Measurements from ENCODE around the gene FLT3LG. TPM values are rescaled to one million over a fixed set of nuclear protein-coding genes. Genes with fewer than 3 reads are reported as not detected.

Gene FLT3LG
- total and polyA plus RNA-seq, 12 donors = 1.6 to 14.8 (median 3.7) TPM

DNA sequence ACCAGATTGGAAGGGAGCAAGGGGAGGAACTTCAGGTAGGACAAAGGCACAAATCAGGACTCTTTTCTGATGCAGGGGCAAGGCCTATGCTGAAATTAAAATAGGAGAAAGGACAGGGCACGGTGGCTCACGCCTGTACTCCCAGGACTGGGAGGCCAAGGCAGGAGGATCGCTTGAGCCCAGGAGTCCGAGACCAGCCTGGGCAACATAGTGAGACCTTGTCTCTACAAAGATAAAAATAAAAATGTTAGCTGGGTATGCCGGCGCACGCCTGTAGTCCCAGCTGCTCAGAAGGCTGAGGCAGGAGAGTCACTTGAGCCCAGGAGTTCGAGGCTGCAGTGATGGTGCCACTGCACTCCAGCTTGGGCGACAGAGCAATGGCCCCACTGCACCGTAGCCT lies 38.3 kb upstream of the FLT3LG start:
- TF ChIP-seq, protein P1, sequence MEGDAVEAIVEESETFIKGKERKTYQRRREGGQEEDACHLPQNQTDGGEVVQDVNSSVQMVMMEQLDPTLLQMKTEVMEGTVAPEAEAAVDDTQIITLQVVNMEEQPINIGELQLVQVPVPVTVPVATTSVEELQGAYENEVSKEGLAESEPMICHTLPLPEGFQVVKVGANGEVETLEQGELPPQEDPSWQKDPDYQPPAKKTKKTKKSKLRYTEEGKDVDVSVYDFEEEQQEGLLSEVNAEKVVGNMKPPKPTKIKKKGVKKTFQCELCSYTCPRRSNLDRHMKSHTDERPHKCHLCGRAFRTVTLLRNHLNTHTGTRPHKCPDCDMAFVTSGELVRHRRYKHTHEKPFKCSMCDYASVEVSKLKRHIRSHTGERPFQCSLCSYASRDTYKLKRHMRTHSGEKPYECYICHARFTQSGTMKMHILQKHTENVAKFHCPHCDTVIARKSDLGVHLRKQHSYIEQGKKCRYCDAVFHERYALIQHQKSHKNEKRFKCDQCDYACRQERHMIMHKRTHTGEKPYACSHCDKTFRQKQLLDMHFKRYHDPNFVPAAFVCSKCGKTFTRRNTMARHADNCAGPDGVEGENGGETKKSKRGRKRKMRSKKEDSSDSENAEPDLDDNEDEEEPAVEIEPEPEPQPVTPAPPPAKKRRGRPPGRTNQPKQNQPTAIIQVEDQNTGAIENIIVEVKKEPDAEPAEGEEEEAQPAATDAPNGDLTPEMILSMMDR (IDR thresholded peaks at IDR 0.05) = no peak
- ATAC-seq = no peak
- Histone ChIP-seq H3K9me3 (no peaks in the 10 kb centered on the region), H3K36me3 (no peaks in the 10 kb centered on the region), H3K27me3 (peaks cover 16 to 98% (median 95%) of the 10 kb centered on the region in 7 donors), H3K27ac (no peak overlapping the region), H3K4me1 (peaks cover 0 to 6% (median 0%) of the 10 kb centered on the region in 9 donors), H3K4me3 (no peak overlapping the region)
- 83% methylated on average over 10 of the region's 10 CpGs for WGBS, 2 donors
- no peak for DNase-seq
- intact Hi-C loops (cut with DNase I) = loop anchor here in 2 of 10 donors (5.0 kb wide), 2 partner anchors 33 to 43 kb away; no protein-coding TSS in a partner anchor

- no peaks in the 10 kb centered on the region for H3K36me3 ChIP-seq
- H3K4me1 ChIP-seq = peaks cover 0 to 6% (median 0%) of the 10 kb centered on the region in 9 donors
- H3K27ac ChIP-seq = no peak overlapping the region
- intact Hi-C loops (cut with DNase I) = loop anchor here in 2 of 10 donors (5.0 kb wide), 2 partner anchors 34 to 44 kb away; no protein-coding TSS in a partner anchor
- ATAC-seq = no peak
- WGBS, 2 donors = 12 to 18% methylated on average over 41 to 42 of the region's 42 CpGs
- H3K4me3 ChIP-seq = no peak overlapping the region
- DNase-seq = no peak
- H3K9me3 ChIP-seq = no peaks in the 10 kb centered on the region
- peaks cover 16 to 98% (median 94%) of the 10 kb centered on the region in 7 donors for H3K27me3 ChIP-seq
- TF ChIP-seq, protein P1 (IDR thresholded peaks at IDR 0.05) = no peak
Observed at GRCh38 chr19:49436381-49437017, 37.5 kb upstream of the FLT3LG start.

DNA sequence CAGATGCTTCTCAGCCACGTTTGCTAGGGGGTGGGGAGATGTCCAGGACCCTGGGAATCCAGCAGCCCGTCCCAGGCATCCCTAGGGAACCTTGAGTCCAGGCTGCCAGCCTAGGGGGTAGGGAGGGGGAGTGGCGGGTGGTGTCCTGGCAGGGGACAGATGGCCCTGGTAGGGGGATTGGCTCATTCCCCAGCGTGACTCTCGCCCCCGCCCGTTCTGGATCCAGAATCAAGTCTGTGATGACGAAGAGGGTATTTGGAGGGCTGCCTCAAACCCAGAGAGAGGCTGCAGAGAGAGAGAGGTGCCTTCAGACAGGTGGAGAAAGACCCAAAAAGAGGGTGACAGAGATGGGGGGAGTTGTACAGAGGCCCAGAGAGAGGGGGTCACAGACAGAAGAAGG lies 36.8 kb upstream of the FLT3LG start:
- intact Hi-C loops (cut with DNase I) = loop anchor here in 2 of 10 donors (5.0 kb wide), 2 partner anchors 35 to 45 kb away; no protein-coding TSS in a partner anchor
- H3K36me3 ChIP-seq = no peaks in the 10 kb centered on the region
- H3K4me3 ChIP-seq = no peak overlapping the region
- peaks cover 0 to 12% (median 4%) of the 10 kb centered on the region in 9 donors for H3K4me1 ChIP-seq
- no peak for DNase-seq
- 19 to 22% methylated on average over 8 of the region's 8 CpGs for WGBS, 2 donors
- H3K27me3 ChIP-seq = peaks cover 16 to 98% (median 94%) of the 10 kb centered on the region in 7 donors
- no peaks in the 10 kb centered on the region for H3K9me3 ChIP-seq
- TF ChIP-seq, protein P1 (IDR thresholded peaks at IDR 0.05) = no peak
- ATAC-seq = no peak
- H3K27ac ChIP-seq = no peak overlapping the region

- Histone ChIP-seq H3K4me1 (peaks cover 0 to 17% (median 6%) of the 10 kb centered on the region in 9 donors), H3K27me3 (peaks cover 8 to 91% (median 86%) of the 10 kb centered on the region in 7 donors), H3K36me3 (no peaks in the 10 kb centered on the region), H3K9me3 (no peaks in the 10 kb centered on the region), H3K27ac (no peak overlapping the region), H3K4me3 (no peak overlapping the region)
- WGBS, 2 donors = 18 to 22% methylated on average over 6 of the region's 6 CpGs
- TF ChIP-seq, protein P1 (IDR thresholded peaks at IDR 0.05) = no peak
- intact Hi-C loops (cut with DNase I) = loop anchor here in 2 of 10 donors (5.0 kb wide), 2 partner anchors 36 to 46 kb away; no protein-coding TSS in a partner anchor
- ATAC-seq (no peak), DNase-seq (no peak)
Observed at GRCh38 chr19:49438261-49438660, 35.8 kb upstream of the FLT3LG start.
